Fibroblast of skin of back (primary cell): Measurements from ENCODE around the gene NCDN. TPM values are rescaled to one million over a fixed set of nuclear protein-coding genes. Genes with fewer than 3 reads are reported as not detected.

Experiments used
- DNase-seq: peaks from one replicate; pipeline ENCODE4 v3.0.0-alpha.2; 2013
- polyA plus RNA-seq, 2 experiments: library from polyadenylated mRNA; unstranded; fragments of 120-200 nt; gene quantifications; one replicate each; pipeline ENCODE4 v1.2.1, GENCODE V29; 2013; ENCODE audit not compliant: insufficient read length in 2 of 2

The NCDN gene
- 29.3 TPM for polyA plus RNA-seq (2013, experiment 1 of 2; ENCODE audit: insufficient read length)
- 20.8 TPM for polyA plus RNA-seq (2013, experiment 2 of 2; ENCODE audit: insufficient read length)

- DNase-seq = peak; percentile 97
These were observed at the start of gene NCDN for GRCh38 chr1:35557611-35558373. Gene NCDN, plus strand, starts transcription at chr1:35557799. Its CDS starts 392 bp downstream, at chr1:35558191.

- DNase-seq = no peak
These were observed 49.7 kb upstream of the NCDN start for GRCh38 chr1:35507947-35508346.

GRCh38 chr1:35509558-35509957 lies 48.0 kb upstream of the NCDN start:
- no peak for DNase-seq

GRCh38 chr1:35511305-35511704 lies 46.3 kb upstream of the NCDN start:
- DNase-seq = no peak

GRCh38 chr1:35518183-35518582 lies 39.4 kb upstream of the NCDN start:
- no peak for DNase-seq

- DNase-seq = no peak
These were observed 38.2 kb upstream of the NCDN start for GRCh38 chr1:35519432-35519831.

GRCh38 chr1:35524106-35524505 lies 33.5 kb upstream of the NCDN start:
- DNase-seq = no peak

- DNase-seq = no peak
These were observed 27.4 kb upstream of the NCDN start for GRCh38 chr1:35530168-35530567.

GRCh38 chr1:35530946-35531345 lies 26.7 kb upstream of the NCDN start:
- no peak for DNase-seq

GRCh38 chr1:35531368-35531767 lies 26.2 kb upstream of the NCDN start:
- no peak for DNase-seq

GRCh38 chr1:35532497-35533223 lies 24.9 kb upstream of the NCDN start:
- DNase-seq = peak; percentile 13

- no peak for DNase-seq
These were observed 24.0 kb upstream of the NCDN start for GRCh38 chr1:35533586-35533985.

- DNase-seq = no peak
These were observed 22.4 kb upstream of the NCDN start for GRCh38 chr1:35535243-35535642.

- DNase-seq = no peak
These were observed 20.9 kb upstream of the NCDN start for GRCh38 chr1:35536556-35537162.

- no peak for DNase-seq
These were observed 19.8 kb upstream of the NCDN start for GRCh38 chr1:35537806-35538205.

- DNase-seq = no peak
These were observed 18.4 kb upstream of the NCDN start for GRCh38 chr1:35539073-35539823.

GRCh38 chr1:35539824-35540261 lies 17.8 kb upstream of the NCDN start:
- peak; percentile 80 for DNase-seq

- peak; percentile 52 for DNase-seq
These were observed 12.6 kb upstream of the NCDN start for GRCh38 chr1:35544976-35545375.

- DNase-seq = no peak
These were observed 11.0 kb upstream of the NCDN start for GRCh38 chr1:35546614-35547013.

GRCh38 chr1:35553851-35554250 lies 3.7 kb upstream of the NCDN start:
- DNase-seq = no peak

GRCh38 chr1:35554266-35555211 lies 3.1 kb upstream of the NCDN start:
- DNase-seq = no peak

GRCh38 chr1:35555212-35555584 lies 2.4 kb upstream of the NCDN start:
- no peak for DNase-seq
